T-helper 1 cell treated with Interleukin-12 subunit alpha and Interleukin-12 subunit beta and Interleukin-4 antibody, amounts not matched to agents 30 μg/mL and 1 μg/mL, for 36 hours (primary cell): Measurements from ENCODE around the gene IGFLR1.
A peak's percentile ranks its signal among the peaks of the same experiment; 100 is the strongest.
"Not testable (repeated sequence)": the region's sequence is repeated elsewhere in the genome, so short reads cannot be mapped to it uniquely, and the experiment has no call there.

Experiments used
- H3K27ac Mint-ChIP-seq: one replicate; pipeline ENCODE4 v1.8.0; 2021; ENCODE audit warnings: mild to moderate bottlenecking, mixed read lengths
- H3K27me3 Mint-ChIP-seq: one replicate; pipeline ENCODE4 v1.8.0; 2021; ENCODE audit warnings: low read depth, mixed read lengths
- H3K36me3 Mint-ChIP-seq: one replicate; pipeline ENCODE4 v1.8.0; 2021; ENCODE audit warnings: low read depth, mixed read lengths
- H3K4me1 Mint-ChIP-seq: one replicate; pipeline ENCODE4 v1.8.0; 2021; ENCODE audit warnings: low read depth, mixed read lengths
- H3K4me3 Mint-ChIP-seq: one replicate; pipeline ENCODE4 v1.8.0; 2021; ENCODE audit warnings: mild to moderate bottlenecking, moderate library complexity, mixed read lengths
- H3K9me3 Mint-ChIP-seq: one replicate; pipeline ENCODE4 v1.8.0; 2021; ENCODE audit warnings: mixed read lengths

Gene IGFLR1

GRCh38 chr19:35708391-35708790, 33.9 kb downstream of the IGFLR1 start:
- Mint-ChIP-seq H3K27ac (no peak overlapping the region), H3K36me3 (no peaks in the 10 kb centered on the region), H3K4me3 (no peak overlapping the region), H3K9me3 (no peaks in the 10 kb centered on the region), H3K27me3 (no peaks in the 10 kb centered on the region), H3K4me1 (peaks cover 33% of the 10 kb centered on the region)

- Mint-ChIP-seq H3K4me1 (peaks cover 9% of the 10 kb centered on the region), H3K9me3 (no peaks in the 10 kb centered on the region), H3K27me3 (no peaks in the 10 kb centered on the region), H3K27ac (no peak within 1 kb of the TSS), H3K36me3 (peaks cover 3% of the 10 kb centered on the region), H3K4me3 (no peak within 1 kb of the TSS)
Measured at GRCh38 chr19:35704218-35704617, 38.0 kb downstream of the IGFLR1 start, which contains the start of gene ZBTB32. Gene ZBTB32 (plus strand): TSS chr19:35704558. CDS start chr19:35714627, 10,069 bp downstream.

GRCh38 chr19:35703343-35703742, 38.9 kb downstream of the IGFLR1 start:
- Mint-ChIP-seq H3K4me1 (peaks cover 13% of the 10 kb centered on the region), H3K4me3 (no peak overlapping the region), H3K27me3 (no peaks in the 10 kb centered on the region), H3K9me3 (no peaks in the 10 kb centered on the region), H3K27ac (no peak overlapping the region), H3K36me3 (peaks cover 3% of the 10 kb centered on the region)

GRCh38 chr19:35702223-35703012, 39.8 kb downstream of the IGFLR1 start:
- H3K4me1 Mint-ChIP-seq: peaks cover 13% of the 10 kb centered on the region

GRCh38 chr19:35696835-35697234, 45.4 kb downstream of the IGFLR1 start:
- H3K4me1 Mint-ChIP-seq: peaks cover 22% of the 10 kb centered on the region
- H3K36me3 Mint-ChIP-seq: no peaks in the 10 kb centered on the region
- H3K27ac Mint-ChIP-seq: no peak overlapping the region
- H3K27me3 Mint-ChIP-seq: no peaks in the 10 kb centered on the region
- no peak overlapping the region for H3K4me3 Mint-ChIP-seq
- H3K9me3 Mint-ChIP-seq: no peaks in the 10 kb centered on the region

More at GRCh38 chr19:35702223-35703012, 39.8 kb downstream of the IGFLR1 start:
- H3K36me3 Mint-ChIP-seq: peaks cover 3% of the 10 kb centered on the region
- peak overlapping the region; percentile 95 for H3K4me3 Mint-ChIP-seq
- H3K27ac Mint-ChIP-seq: peak overlapping the region; percentile 98
- H3K9me3 Mint-ChIP-seq: no peaks in the 10 kb centered on the region
- H3K27me3 Mint-ChIP-seq: no peaks in the 10 kb centered on the region

GRCh38 chr19:35695895-35696422, 46.3 kb downstream of the IGFLR1 start:
- Mint-ChIP-seq H3K9me3 (no peaks in the 10 kb centered on the region), H3K27me3 (no peaks in the 10 kb centered on the region), H3K36me3 (no peaks in the 10 kb centered on the region), H3K4me3 (no peak overlapping the region), H3K27ac (peak overlapping the region; percentile 8), H3K4me1 (peaks cover 22% of the 10 kb centered on the region)

- peak overlapping the region; percentile 62 for H3K27ac Mint-ChIP-seq
- no peak overlapping the region for H3K4me3 Mint-ChIP-seq
- H3K9me3 Mint-ChIP-seq: no peaks in the 10 kb centered on the region
Measured at GRCh38 chr19:35693835-35694599, 48.2 kb downstream of the IGFLR1 start.

GRCh38 chr19:35693422-35693821, 48.8 kb downstream of the IGFLR1 start:
- Mint-ChIP-seq H3K4me3 (no peak overlapping the region), H3K27me3 (no peaks in the 10 kb centered on the region), H3K4me1 (peaks cover 13% of the 10 kb centered on the region), H3K27ac (no peak overlapping the region), H3K9me3 (no peaks in the 10 kb centered on the region), H3K36me3 (no peaks in the 10 kb centered on the region)

More at GRCh38 chr19:35693835-35694599, 48.2 kb downstream of the IGFLR1 start:
- no peaks in the 10 kb centered on the region for H3K27me3 Mint-ChIP-seq
- H3K4me1 Mint-ChIP-seq: peaks cover 17% of the 10 kb centered on the region
- no peaks in the 10 kb centered on the region for H3K36me3 Mint-ChIP-seq

GRCh38 chr19:35692010-35692409, 50.2 kb downstream of the IGFLR1 start:
- no peaks in the 10 kb centered on the region for H3K27me3 Mint-ChIP-seq
- H3K36me3 Mint-ChIP-seq: no peaks in the 10 kb centered on the region
- no peak overlapping the region for H3K27ac Mint-ChIP-seq
- peaks cover 12% of the 10 kb centered on the region for H3K4me1 Mint-ChIP-seq
- H3K4me3 Mint-ChIP-seq: no peak overlapping the region
- H3K9me3 Mint-ChIP-seq: no peaks in the 10 kb centered on the region

GRCh38 chr19:35691106-35691505, 51.1 kb downstream of the IGFLR1 start:
- not testable (repeated sequence) for H3K4me1 Mint-ChIP-seq, H3K9me3 Mint-ChIP-seq, H3K27ac Mint-ChIP-seq, H3K27me3 Mint-ChIP-seq, H3K4me3 Mint-ChIP-seq, H3K36me3 Mint-ChIP-seq

- Mint-ChIP-seq H3K9me3 (no peaks in the 10 kb centered on the region), H3K27me3 (no peaks in the 10 kb centered on the region), H3K36me3 (no peaks in the 10 kb centered on the region), H3K4me1 (peaks cover 8% of the 10 kb centered on the region), H3K27ac (no peak overlapping the region), H3K4me3 (no peak overlapping the region)
Measured at GRCh38 chr19:35689836-35690235, 52.4 kb downstream of the IGFLR1 start.
